Stomach (tissue), 9 donors: ENCODE measurements around the gene MND1. TPM values are rescaled to one million over a fixed set of nuclear protein-coding genes. Genes with fewer than 3 reads are reported as not detected.

ENCODE experiments used
- DNase-seq, 2 donors: peaks; one replicate each; pipeline versions ENCODE4 v3.0.0 to v3.0.0-alpha.2; 2013 to 2019
- H3K27ac ChIP-seq, 5 donors: fragments of 200-600 bp in 4 of 5; sonication (generic) in 4 of 5; one replicate each; pipeline ENCODE4 v1.5.1; 2013 to 2019; ENCODE audit warnings: mild to moderate bottlenecking in 1 of 5, moderate library complexity in 1 of 5
- H3K27me3 ChIP-seq, 3 donors: fragments of 200-600 bp; sonication (generic); one replicate each; pipeline ENCODE4 v1.5.1; 2017 to 2019; ENCODE audit warnings: mixed run types in 1 of 3
- H3K36me3 ChIP-seq, 4 donors: fragments of 200-600 bp; sonication (generic); 1 replicate in 3 of 4; 2 replicates in 1 of 4; pipeline ENCODE4 v1.5.1; 2016 to 2019
- H3K4me1 ChIP-seq, 4 donors: fragments of 200-600 bp; sonication (generic); one replicate each; pipeline ENCODE4 v1.5.1; 2016 to 2019
- H3K4me3 ChIP-seq, 4 donors: fragments of 200-600 bp; sonication (generic) in 3 of 4; one replicate each; pipeline ENCODE4 v1.5.1; 2016 to 2019; ENCODE audit warnings: mild to moderate bottlenecking in 1 of 4
- H3K9me3 ChIP-seq, 4 donors: fragments of 200-600 bp; sonication (generic); one replicate each; pipeline ENCODE4 v1.5.1; 2016 to 2019
- EP300 ChIP-seq: sonication (generic); formaldehyde crosslinking; IDR thresholded peaks from one replicate; pipeline ENCODE4 v1.6.1; 2017; ENCODE audit warnings: antibody characterized with exemption
- POLR2A ChIP-seq, 4 donors: fragments of 450-650 bp; IDR thresholded peaks; one replicate each; pipeline ENCODE4 v1.6.1; 2016; ENCODE audit warnings: antibody characterized with exemption in 4 of 4, control low read depth in 2 of 4, mild to moderate bottlenecking in 1 of 4, moderate library complexity in 1 of 4
- POLR2AphosphoS5 ChIP-seq, 3 donors: sonication (generic); formaldehyde crosslinking; IDR thresholded peaks; one replicate each; pipeline ENCODE4 v1.6.1; 2016; ENCODE audit warnings: antibody characterized with exemption in 3 of 3
- WGBS, 5 donors: extraction: QIAGEN DNeasy Blood & Tissue Kit in 3 of 5; methylation state at CpG; one replicate each; pipeline versions ENCODE4 v1.1.5 to v1.1.7; 2013 to 2018; 5-methylcytosine and 5-hydroxymethylcytosine counted together
- intact Hi-C: fragments of 100-400 bp; cut with DNase I; formaldehyde crosslinking; loops from one replicate; pipeline ENCODE4 v1.15.1; 2023; ENCODE audit warnings: low total_unique reads
- polyA plus RNA-seq, 3 donors: library from polyadenylated mRNA; stranded (reverse); fragments of 200-250 nt; gene quantifications; one replicate each; pipeline ENCODE4 v1.2.3, GENCODE V29; 2013
- total RNA-seq, 5 donors: library from RNA; depleted of rRNA; stranded (reverse); fragments of >200 nt; gene quantifications; one replicate each; pipeline versions ENCODE4 v1.1.0 to v1.2.3, GENCODE V29; 2014 to 2016
- TF ChIP-seq, protein P1 (sequence below), 7 experiments: fragments of 450-650 bp in 4 of 7; fragments of 200-600 bp in 3 of 7; sonication (generic) in 3 of 7; IDR thresholded peaks; one replicate each; pipeline ENCODE4 v1.5.1; 2016 to 2019; ENCODE audit warnings: antibody characterized with exemption in 7 of 7, control low read depth in 2 of 7, mild to moderate bottlenecking in 1 of 7
- donor health status: healthy with polysubstance abuse.
- donor health status: Bipolar disorder and iron deficiency.
- donor health status: healthy.

MND1 gene
- total and polyA plus RNA-seq, 8 donors: 1.1 to 5.9 (median 4.4) TPM; not detected in 3

DNA sequence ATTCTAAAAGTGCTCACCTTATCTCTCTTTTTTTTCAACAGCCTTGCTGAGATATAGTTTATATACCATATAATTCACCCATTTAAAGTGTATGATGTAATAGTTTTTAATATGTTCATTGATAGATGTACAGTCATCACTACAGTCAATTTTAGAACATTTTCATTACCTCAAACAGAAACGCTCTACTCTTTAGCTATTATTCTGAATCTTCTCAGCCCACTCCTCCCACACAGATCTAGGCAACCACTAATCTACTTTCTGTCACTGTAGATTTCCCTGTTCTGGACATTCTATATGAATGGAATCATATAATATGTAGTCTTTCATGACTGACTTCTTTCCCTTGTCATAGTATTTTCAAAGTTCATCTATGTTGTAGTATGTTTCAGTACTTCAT, 22.6 kb downstream of the MND1 start:
- no peaks in the 10 kb centered on the region for H3K9me3 ChIP-seq
- H3K27ac ChIP-seq: no peak overlapping the region
- no peak for TF ChIP-seq EP300
- H3K36me3 ChIP-seq: no peaks in the 10 kb centered on the region
- H3K4me1 ChIP-seq: no peaks in the 10 kb centered on the region
- no peak for DNase-seq
- WGBS, 5 donors: 78 to 90% (median 84%) methylated on average over 1 of the region's 1 CpG
- no peak overlapping the region for H3K4me3 ChIP-seq
- no peaks in the 10 kb centered on the region for H3K27me3 ChIP-seq
- intact Hi-C loops: no loop called here

DNA sequence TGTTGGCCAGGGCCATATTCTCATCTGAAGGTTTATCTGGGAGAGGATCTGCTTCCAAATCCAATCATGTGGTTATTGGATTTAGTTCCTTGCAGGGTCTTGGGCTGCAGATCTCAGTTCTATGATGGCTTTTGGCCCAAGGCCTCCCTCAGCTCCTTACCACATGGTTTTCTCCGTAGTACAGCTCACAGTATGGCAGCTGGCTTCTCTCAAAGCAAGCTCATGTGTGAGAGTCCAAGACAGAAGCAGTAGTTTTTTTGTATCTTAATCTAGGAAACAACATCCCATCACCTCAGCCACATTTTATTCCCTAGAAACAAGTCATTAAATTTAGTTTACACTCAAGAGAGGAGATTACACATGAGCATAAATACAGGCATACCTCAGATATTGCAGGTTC, 24.5 kb downstream of the MND1 start:
- Histone ChIP-seq H3K4me1 (no peaks in the 10 kb centered on the region), H3K9me3 (peaks cover 0 to 4% (median 0%) of the 10 kb centered on the region in 4 donors), H3K27me3 (no peaks in the 10 kb centered on the region), H3K4me3 (no peak overlapping the region), H3K36me3 (no peaks in the 10 kb centered on the region), H3K27ac (no peak overlapping the region)
- peak in 1 of 2 donors; percentile 17 for DNase-seq
- TF ChIP-seq POLR2A (IDR thresholded peaks at IDR 0.05): no peak
- no peak for TF ChIP-seq EP300
- no peak for TF ChIP-seq POLR2AphosphoS5 (IDR thresholded peaks at IDR 0.05)
- TF ChIP-seq, protein P1, sequence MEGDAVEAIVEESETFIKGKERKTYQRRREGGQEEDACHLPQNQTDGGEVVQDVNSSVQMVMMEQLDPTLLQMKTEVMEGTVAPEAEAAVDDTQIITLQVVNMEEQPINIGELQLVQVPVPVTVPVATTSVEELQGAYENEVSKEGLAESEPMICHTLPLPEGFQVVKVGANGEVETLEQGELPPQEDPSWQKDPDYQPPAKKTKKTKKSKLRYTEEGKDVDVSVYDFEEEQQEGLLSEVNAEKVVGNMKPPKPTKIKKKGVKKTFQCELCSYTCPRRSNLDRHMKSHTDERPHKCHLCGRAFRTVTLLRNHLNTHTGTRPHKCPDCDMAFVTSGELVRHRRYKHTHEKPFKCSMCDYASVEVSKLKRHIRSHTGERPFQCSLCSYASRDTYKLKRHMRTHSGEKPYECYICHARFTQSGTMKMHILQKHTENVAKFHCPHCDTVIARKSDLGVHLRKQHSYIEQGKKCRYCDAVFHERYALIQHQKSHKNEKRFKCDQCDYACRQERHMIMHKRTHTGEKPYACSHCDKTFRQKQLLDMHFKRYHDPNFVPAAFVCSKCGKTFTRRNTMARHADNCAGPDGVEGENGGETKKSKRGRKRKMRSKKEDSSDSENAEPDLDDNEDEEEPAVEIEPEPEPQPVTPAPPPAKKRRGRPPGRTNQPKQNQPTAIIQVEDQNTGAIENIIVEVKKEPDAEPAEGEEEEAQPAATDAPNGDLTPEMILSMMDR (IDR thresholded peaks at IDR 0.05): no peak
- intact Hi-C loops: no loop called here
- WGBS, 5 donors: 79 to 97% (median 92%) methylated on average over 1 of the region's 1 CpG

DNA sequence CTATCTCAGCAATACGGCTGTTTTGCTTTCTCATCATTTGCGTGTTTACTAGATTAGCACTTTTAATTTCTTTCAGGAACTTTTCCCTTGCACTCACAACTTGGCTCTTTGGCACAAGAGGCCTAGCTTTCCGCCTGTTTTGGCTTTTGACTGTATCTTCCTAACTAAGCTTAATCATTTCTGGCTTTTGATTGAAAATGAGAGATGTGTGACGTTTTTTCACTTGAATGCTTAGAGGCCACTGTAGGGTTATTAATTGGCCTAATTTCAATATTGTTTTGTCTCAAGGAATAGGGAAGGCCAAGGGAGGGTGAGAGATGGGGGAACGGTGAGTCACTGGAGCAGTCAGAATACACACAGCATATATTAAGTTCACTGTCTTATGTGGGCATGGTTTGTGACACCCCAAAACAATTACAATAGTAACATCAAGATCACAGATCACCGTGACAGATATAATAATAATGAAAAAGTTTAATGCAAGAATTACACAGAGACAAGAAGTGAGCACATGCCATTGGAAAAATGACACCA, 27.3 kb downstream of the MND1 start:
- no peak for DNase-seq
- Histone ChIP-seq H3K4me3 (no peak overlapping the region), H3K27ac (no peak overlapping the region), H3K4me1 (no peaks in the 10 kb centered on the region), H3K36me3 (no peaks in the 10 kb centered on the region), H3K27me3 (no peaks in the 10 kb centered on the region), H3K9me3 (peaks cover 0 to 4% (median 0%) of the 10 kb centered on the region in 4 donors)
- 83 to 92% (median 90%) methylated on average over 6 of the region's 6 CpGs for WGBS, 5 donors
- TF ChIP-seq EP300 (no peak), POLR2A (IDR thresholded peaks at IDR 0.05) (no peak), POLR2AphosphoS5 (IDR thresholded peaks at IDR 0.05) (no peak)
- TF ChIP-seq, protein P1 (IDR thresholded peaks at IDR 0.05): no peak
- intact Hi-C loops: no loop called here

DNA sequence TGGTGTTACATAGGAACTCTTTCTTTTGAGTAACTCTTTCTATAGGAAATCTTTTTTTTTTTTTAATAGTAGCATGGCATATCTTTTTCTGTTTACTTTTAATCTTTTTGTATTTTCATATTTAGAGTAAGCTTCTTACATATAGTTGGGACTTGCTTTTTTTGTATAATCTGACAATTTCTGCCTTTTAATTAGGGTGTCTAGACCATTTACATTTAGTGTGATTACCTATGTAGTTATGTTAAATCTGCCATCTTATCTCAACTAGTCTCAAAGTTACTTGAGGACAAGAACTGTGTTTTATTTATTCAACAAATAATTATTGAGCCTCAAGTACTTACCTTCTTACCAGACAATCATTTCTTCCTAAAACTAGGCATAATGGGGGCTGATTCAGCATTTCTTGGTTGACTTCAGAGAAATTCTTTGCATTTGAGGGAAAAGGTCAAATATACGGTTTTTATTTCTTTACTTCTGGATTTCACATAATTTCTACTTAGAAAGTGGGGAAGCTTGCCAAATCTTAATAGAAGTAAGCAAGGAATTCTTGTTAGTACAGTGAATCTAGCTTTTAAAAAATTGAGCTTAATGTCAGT, 28.6 kb downstream of the MND1 start:
- H3K9me3 ChIP-seq: peaks cover 0 to 4% (median 0%) of the 10 kb centered on the region in 4 donors
- intact Hi-C loops: no loop called here
- H3K36me3 ChIP-seq: no peaks in the 10 kb centered on the region
- WGBS, 5 donors: 78 to 93% (median 91%) methylated on average over 1 of the region's 1 CpG
- no peak for DNase-seq
- H3K27ac ChIP-seq: no peak overlapping the region
- no peaks in the 10 kb centered on the region for H3K4me1 ChIP-seq
- H3K4me3 ChIP-seq: no peak overlapping the region
- TF ChIP-seq EP300 (no peak), POLR2A (IDR thresholded peaks at IDR 0.05) (no peak), POLR2AphosphoS5 (IDR thresholded peaks at IDR 0.05) (no peak)
- TF ChIP-seq, protein P1 (IDR thresholded peaks at IDR 0.05): no peak
- H3K27me3 ChIP-seq: no peaks in the 10 kb centered on the region

DNA sequence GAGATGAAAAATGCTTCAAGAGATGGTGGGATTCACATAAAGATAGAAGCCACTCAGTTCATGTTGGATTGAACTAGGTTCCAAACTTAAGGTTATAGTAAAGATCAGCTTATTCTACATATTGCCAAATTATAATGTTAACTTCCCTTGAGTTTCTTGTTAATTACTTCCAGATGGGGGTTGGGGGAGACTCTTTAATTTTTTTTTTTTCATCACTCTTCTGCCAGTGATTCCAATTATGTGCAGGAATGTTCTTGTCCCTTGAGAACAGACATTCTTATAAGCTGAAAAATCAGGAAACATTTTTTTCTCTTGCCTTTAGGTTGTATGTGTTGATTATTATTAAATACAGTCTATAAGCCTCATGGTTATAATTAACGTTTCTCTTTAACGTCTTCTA, 30.0 kb downstream of the MND1 start:
- Histone ChIP-seq H3K36me3 (no peaks in the 10 kb centered on the region), H3K4me3 (no peak overlapping the region), H3K9me3 (peaks cover 0 to 4% (median 0%) of the 10 kb centered on the region in 4 donors), H3K4me1 (no peaks in the 10 kb centered on the region), H3K27ac (no peak overlapping the region), H3K27me3 (no peaks in the 10 kb centered on the region)
- TF ChIP-seq, protein P1 (IDR thresholded peaks at IDR 0.05): no peak
- no peak for TF ChIP-seq POLR2AphosphoS5 (IDR thresholded peaks at IDR 0.05)
- TF ChIP-seq POLR2A (IDR thresholded peaks at IDR 0.05): no peak
- TF ChIP-seq EP300: no peak
- intact Hi-C loops: no loop called here
- 72 to 91% (median 82%) methylated on average over 2 of the region's 2 CpGs for WGBS, 5 donors
- DNase-seq: peak in 1 of 2 donors; percentile 23
